ENCODE measurements around the gene CCDC7.
"Not testable (repeated sequence)": the region's sequence is repeated elsewhere in the genome, so short reads cannot be mapped to it uniquely, and the experiment has no call there.

CCDC7 gene

DNA sequence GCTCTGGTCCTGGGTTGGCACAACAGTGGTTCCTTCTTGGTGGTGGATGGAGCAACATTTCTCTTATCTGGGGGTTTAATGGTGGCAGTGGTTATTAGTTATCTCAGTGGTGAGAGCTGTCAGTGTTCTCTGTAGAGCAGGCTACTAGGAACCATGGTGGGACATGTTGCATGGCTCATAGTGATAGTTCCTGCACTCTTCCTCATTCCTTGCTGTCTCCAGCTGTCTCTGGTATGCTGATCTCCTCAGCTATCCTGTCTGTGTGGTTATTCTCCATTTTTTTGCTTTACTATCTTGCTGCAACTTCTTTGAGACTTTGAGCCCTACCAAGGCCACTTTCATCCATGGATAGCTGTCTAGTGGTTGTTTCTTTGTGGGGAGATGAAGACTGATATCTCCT lies 44.0 kb downstream of the CCDC7 start:
- H3K27ac ChIP-seq: no peak overlapping the region
- no peaks in the 10 kb centered on the region for H3K27me3 ChIP-seq (ENCODE audit: control insufficient read depth, insufficient read depth, low read length)
- TF ChIP-seq, protein P1, sequence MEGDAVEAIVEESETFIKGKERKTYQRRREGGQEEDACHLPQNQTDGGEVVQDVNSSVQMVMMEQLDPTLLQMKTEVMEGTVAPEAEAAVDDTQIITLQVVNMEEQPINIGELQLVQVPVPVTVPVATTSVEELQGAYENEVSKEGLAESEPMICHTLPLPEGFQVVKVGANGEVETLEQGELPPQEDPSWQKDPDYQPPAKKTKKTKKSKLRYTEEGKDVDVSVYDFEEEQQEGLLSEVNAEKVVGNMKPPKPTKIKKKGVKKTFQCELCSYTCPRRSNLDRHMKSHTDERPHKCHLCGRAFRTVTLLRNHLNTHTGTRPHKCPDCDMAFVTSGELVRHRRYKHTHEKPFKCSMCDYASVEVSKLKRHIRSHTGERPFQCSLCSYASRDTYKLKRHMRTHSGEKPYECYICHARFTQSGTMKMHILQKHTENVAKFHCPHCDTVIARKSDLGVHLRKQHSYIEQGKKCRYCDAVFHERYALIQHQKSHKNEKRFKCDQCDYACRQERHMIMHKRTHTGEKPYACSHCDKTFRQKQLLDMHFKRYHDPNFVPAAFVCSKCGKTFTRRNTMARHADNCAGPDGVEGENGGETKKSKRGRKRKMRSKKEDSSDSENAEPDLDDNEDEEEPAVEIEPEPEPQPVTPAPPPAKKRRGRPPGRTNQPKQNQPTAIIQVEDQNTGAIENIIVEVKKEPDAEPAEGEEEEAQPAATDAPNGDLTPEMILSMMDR (IDR thresholded peaks at IDR 0.05): no peak
- no peaks in the 10 kb centered on the region for H3K9me3 ChIP-seq (ENCODE audit: control insufficient read depth, low read length)
- H3K79me2 ChIP-seq: peaks cover 7% of the 10 kb centered on the region
- H3K4me1 ChIP-seq: no peaks in the 10 kb centered on the region
- no peak overlapping the region for H3K4me2 ChIP-seq (ENCODE audit: low read length)
- no peak overlapping the region for H2AFZ ChIP-seq
- H3K4me3 ChIP-seq (ENCODE audit: low read depth, low read length): no peak overlapping the region
- no peaks in the 10 kb centered on the region for H3K36me3 ChIP-seq (ENCODE audit: control insufficient read depth, insufficient read depth, low read length)
- H3K9ac ChIP-seq: no peak overlapping the region

DNA sequence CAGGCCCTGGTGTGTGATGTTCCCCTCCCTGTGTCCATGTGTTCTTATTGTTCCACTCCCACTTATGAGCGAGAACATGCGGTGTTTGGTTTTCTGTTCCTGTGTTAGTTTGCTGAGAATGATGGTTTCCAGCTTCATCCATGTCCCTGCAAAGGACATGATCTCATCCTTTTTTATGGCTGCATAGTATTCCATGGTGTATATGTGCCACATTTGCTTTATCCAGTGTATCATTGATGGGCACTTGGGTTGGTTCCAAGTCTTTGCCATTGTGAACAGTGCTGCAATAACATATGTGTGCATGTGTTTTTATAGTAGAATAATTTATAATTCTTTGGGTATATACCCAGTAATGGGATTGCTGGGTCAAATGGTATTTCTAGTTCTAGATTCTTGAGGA lies 48.6 kb downstream of the CCDC7 start:
- H3K9me3 ChIP-seq (ENCODE audit: control insufficient read depth, low read length); H3K27ac ChIP-seq; H3K4me1 ChIP-seq; H3K79me2 ChIP-seq; H3K4me3 ChIP-seq (ENCODE audit: low read depth, low read length); H3K9ac ChIP-seq; H3K4me2 ChIP-seq (ENCODE audit: low read length); H2AFZ ChIP-seq; H3K36me3 ChIP-seq (ENCODE audit: control insufficient read depth, insufficient read depth, low read length); H3K27me3 ChIP-seq (ENCODE audit: control insufficient read depth, insufficient read depth, low read length): not testable (repeated sequence)

DNA sequence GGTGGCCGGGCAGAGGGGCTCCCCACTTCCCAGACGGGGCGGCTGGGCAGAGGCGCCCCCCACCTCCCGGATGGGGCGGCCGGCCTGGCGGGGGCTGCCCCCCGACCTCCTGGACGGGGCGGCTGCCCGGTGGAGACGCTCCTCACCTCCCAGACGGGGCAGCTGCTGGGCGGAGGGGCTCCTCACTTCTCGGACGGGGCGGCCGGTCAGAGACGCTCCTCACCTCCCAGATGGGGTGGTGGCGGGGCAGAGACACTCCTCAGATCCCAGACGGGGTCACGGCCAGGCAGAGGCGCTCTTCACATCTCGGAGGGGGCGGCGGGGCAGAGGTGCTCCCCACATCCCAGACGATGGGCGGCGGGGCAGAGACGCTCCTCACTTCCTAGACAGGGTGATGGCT lies 54.2 kb downstream of the CCDC7 start:
- not testable (repeated sequence) for H3K79me2 ChIP-seq; H3K9ac ChIP-seq; H3K36me3 ChIP-seq (ENCODE audit: control insufficient read depth, insufficient read depth, low read length); H3K4me3 ChIP-seq (ENCODE audit: low read depth, low read length); H2AFZ ChIP-seq; H3K27me3 ChIP-seq (ENCODE audit: control insufficient read depth, insufficient read depth, low read length); H3K9me3 ChIP-seq (ENCODE audit: control insufficient read depth, low read length); H3K4me2 ChIP-seq (ENCODE audit: low read length); H3K4me1 ChIP-seq; H3K27ac ChIP-seq

DNA sequence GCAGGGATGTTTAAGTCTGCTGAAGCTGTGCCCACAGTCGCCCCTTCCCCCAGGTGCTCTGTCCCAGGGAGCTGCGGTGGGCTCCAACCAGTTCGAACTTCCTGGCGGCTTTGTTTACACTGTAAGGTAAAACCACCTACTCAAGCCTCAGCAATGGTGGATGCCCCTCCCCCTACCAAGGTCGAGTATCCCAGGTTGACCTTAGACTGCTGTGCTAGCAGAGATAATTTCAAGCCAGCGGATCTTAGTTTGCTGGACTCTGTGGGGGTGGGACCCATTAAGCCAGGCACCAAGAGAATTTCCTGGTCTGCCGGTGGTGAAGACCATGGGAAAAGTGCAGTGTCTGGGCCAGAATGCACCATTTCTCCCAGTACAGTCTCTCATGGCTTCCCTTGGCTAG lies 56.0 kb downstream of the CCDC7 start:
- Histone ChIP-seq H3K4me2 (ENCODE audit: low read length) (no peak overlapping the region), H3K4me1 (no peaks in the 10 kb centered on the region), H2AFZ (no peak overlapping the region), H3K27ac (no peak overlapping the region), H3K27me3 (ENCODE audit: control insufficient read depth, insufficient read depth, low read length) (no peaks in the 10 kb centered on the region), H3K4me3 (ENCODE audit: low read depth, low read length) (no peak overlapping the region), H3K36me3 (ENCODE audit: control insufficient read depth, insufficient read depth, low read length) (no peaks in the 10 kb centered on the region), H3K9me3 (ENCODE audit: control insufficient read depth, low read length) (no peaks in the 10 kb centered on the region), H3K79me2 (no peaks in the 10 kb centered on the region), H3K9ac (no peak overlapping the region)
- TF ChIP-seq, protein P1 (IDR thresholded peaks at IDR 0.05): no peak

DNA sequence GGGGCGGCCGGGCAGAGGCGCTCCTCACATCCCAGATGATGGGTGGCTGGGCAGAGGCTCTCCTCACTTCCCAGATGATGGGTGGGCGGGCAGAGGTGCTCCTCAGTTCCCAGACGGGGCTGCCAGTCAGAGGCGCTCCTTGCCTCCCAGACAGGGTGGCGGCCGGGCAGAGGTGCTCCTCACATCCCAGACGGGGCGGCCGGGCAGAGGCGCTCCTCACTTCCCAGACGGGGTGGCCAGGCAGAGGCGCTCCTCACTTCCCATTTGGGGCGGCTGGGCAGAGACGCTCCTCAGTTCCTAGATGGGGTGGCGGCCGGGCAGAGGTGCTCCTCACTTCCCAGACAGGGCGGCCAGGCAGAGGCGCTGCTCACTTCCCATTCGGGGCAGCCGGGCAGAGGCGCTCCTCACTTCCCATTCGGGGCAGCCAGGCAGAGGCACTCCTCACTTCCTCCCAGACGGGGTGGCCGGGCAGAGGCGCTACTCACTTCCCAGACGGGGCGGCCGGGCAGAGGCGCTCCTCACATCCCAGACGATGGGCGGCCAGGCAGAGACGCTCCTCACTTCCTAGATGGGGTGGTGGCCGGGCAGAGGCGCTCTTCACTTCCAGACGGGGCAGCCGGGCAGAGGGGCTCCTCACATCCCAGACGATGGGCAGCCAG lies 60.0 kb downstream of the CCDC7 start:
- not testable (repeated sequence) for H3K4me2 ChIP-seq (ENCODE audit: low read length); H3K36me3 ChIP-seq (ENCODE audit: control insufficient read depth, insufficient read depth, low read length); H3K4me1 ChIP-seq; H3K27me3 ChIP-seq (ENCODE audit: control insufficient read depth, insufficient read depth, low read length); H2AFZ ChIP-seq; H3K9me3 ChIP-seq (ENCODE audit: control insufficient read depth, low read length); H3K79me2 ChIP-seq; H3K4me3 ChIP-seq (ENCODE audit: low read depth, low read length); H3K27ac ChIP-seq; H3K9ac ChIP-seq

DNA sequence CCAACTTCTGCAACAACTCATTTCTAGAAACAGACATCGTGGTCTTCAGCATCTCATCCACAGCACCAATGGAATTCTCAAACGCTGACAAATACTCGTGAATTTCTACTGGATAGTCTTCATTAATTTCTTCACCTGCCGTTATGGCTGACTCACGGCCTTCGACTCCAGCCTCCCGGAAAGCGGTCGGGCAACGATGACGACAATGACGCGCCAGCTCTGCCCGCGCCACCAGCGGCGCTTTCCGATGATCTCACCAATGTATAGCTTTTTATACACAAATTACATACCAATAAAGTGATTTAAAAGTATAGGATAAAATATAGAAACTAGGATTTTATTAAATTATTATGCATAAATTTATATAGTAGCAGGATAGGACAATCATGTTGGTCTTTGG lies 65.7 kb downstream of the CCDC7 start:
- TF ChIP-seq, protein P1 (IDR thresholded peaks at IDR 0.05): no peak
- no peak overlapping the region for H3K9ac ChIP-seq
- H3K27me3 ChIP-seq (ENCODE audit: control insufficient read depth, insufficient read depth, low read length): no peaks in the 10 kb centered on the region
- no peak overlapping the region for H2AFZ ChIP-seq
- H3K36me3 ChIP-seq (ENCODE audit: control insufficient read depth, insufficient read depth, low read length): no peaks in the 10 kb centered on the region
- H3K27ac ChIP-seq: no peak overlapping the region
- H3K4me1 ChIP-seq: no peaks in the 10 kb centered on the region
- H3K9me3 ChIP-seq (ENCODE audit: control insufficient read depth, low read length): no peaks in the 10 kb centered on the region
- H3K4me3 ChIP-seq (ENCODE audit: low read depth, low read length): no peak overlapping the region
- H3K4me2 ChIP-seq (ENCODE audit: low read length): no peak overlapping the region
- no peaks in the 10 kb centered on the region for H3K79me2 ChIP-seq

Data from parathyroid adenoma (tissue), 2 donors.